Hematopoietic multipotent progenitor cell treated with erythropoietin and hydrocortisone succinate and interleukin-3 and kit ligand, for 8 days (in vitro differentiated cells): ENCODE data around the gene ATG3.
"Not testable (repeated sequence)": the region's sequence is repeated elsewhere in the genome, so short reads cannot be mapped to it uniquely, and the experiment has no call there.

Experiments
- DNase-seq: peaks from one replicate; pipeline ENCODE4 v3.0.0-alpha.2; 2015

The ATG3 gene

GRCh38 chr3:112560721-112561483 lies 860 bp downstream of the ATG3 start:
- DNase-seq = peak; percentile 82

GRCh38 chr3:112560307-112560706 lies 1.5 kb downstream of the ATG3 start:
- DNase-seq = no peak

- no peak for DNase-seq
Measured at GRCh38 chr3:112557976-112558375, 3.8 kb downstream of the ATG3 start.

- peak; percentile 19 for DNase-seq
Measured at GRCh38 chr3:112555535-112556170, 6.1 kb downstream of the ATG3 start.

- no peak for DNase-seq
Measured at GRCh38 chr3:112550859-112551258, 10.9 kb downstream of the ATG3 start.

- DNase-seq = no peak
Measured at GRCh38 chr3:112546216-112546759, 15.5 kb downstream of the ATG3 start.

GRCh38 chr3:112539825-112540650 lies 21.7 kb downstream of the ATG3 start:
- no peak for DNase-seq

GRCh38 chr3:112531358-112531781 lies 30.4 kb downstream of the ATG3 start:
- peak; percentile 56 for DNase-seq

- no peak for DNase-seq
Measured at GRCh38 chr3:112530573-112530972, 31.2 kb downstream of the ATG3 start.

GRCh38 chr3:112524127-112524526 lies 37.6 kb downstream of the ATG3 start:
- DNase-seq = not testable (repeated sequence)

GRCh38 chr3:112519424-112520001 lies 42.2 kb downstream of the ATG3 start:
- DNase-seq = peak; percentile 83

GRCh38 chr3:112518970-112519369 lies 42.8 kb downstream of the ATG3 start:
- DNase-seq = not testable (repeated sequence)

- no peak for DNase-seq
Measured at GRCh38 chr3:112514527-112515128, 47.1 kb downstream of the ATG3 start.

- no peak for DNase-seq
Measured at GRCh38 chr3:112512320-112512719, 49.4 kb downstream of the ATG3 start.

GRCh38 chr3:112508860-112509259 lies 52.9 kb downstream of the ATG3 start:
- no peak for DNase-seq

- DNase-seq = no peak
Measured at GRCh38 chr3:112508261-112508660, 53.5 kb downstream of the ATG3 start.

GRCh38 chr3:112505907-112506306 lies 55.9 kb downstream of the ATG3 start:
- no peak for DNase-seq

GRCh38 chr3:112504123-112504522 lies 57.6 kb downstream of the ATG3 start:
- DNase-seq = no peak

- DNase-seq = no peak
Measured at GRCh38 chr3:112503304-112503972, 58.3 kb downstream of the ATG3 start.

- no peak for DNase-seq
Measured at GRCh38 chr3:112500621-112501020, 61.1 kb downstream of the ATG3 start.

- DNase-seq = no peak
Measured at GRCh38 chr3:112498914-112499711, 62.6 kb downstream of the ATG3 start, which contains the start of gene BTLA. BTLA (minus strand) TSS chr3:112499472; CDS start chr3:112499358, 114 bp downstream.
